ENCODE results near the gene HSD3B7. TPM values are rescaled to one million over a fixed set of nuclear protein-coding genes. Genes with fewer than 3 reads are reported as not detected.

The HSD3B7 gene
- total RNA-seq, 2 experiments from 2014 or later: 2.4 to 3.3 TPM

- CTCF ChIA-PET (ENCODE audit: unreplicated experiment): interaction anchor here (0.6 kb wide), 1 partner anchor 10 kb away, joined by 3 read pairs; no protein-coding TSS in a partner anchor
- H3K4me3 ChIP-seq (ENCODE audit: low read depth, low read length, poor library complexity, severe bottlenecking): peak within 1 kb of the TSS; percentile 98
- H3K79me2 ChIP-seq (ENCODE audit: insufficient read depth, low read depth, low read length): no peaks in the 10 kb centered on the region; the same call in 1 of the 2 replicates
- TF ChIP-seq CTCF (conservative IDR thresholded peaks at IDR 0.05; ENCODE audit: low read length): no peak
- TF ChIP-seq EZH2phosphoT487 (IDR thresholded peaks at IDR 0.05; ENCODE audit: borderline replicate concordance, low read depth, low read length): no peak
- TSS peak; percentile 84 for BruUV-seq (replicated peaks)
- no peaks in the 10 kb centered on the region for H3K9me3 ChIP-seq (ENCODE audit: low read length)
- H3K36me3 ChIP-seq (ENCODE audit: insufficient read depth, low read length): peaks cover 4% of the 10 kb centered on the region; the same call in 1 of the 2 replicates
- peak within 1 kb of the TSS; percentile 99 for H2AFZ ChIP-seq (ENCODE audit: low read length)
- H3K27ac ChIP-seq (ENCODE audit: low read depth, low read length, poor library complexity, severe bottlenecking): peak within 1 kb of the TSS; percentile 59
- POLR2A ChIA-PET: interaction anchor here (0.6 to 0.8 kb wide), 2 partner anchors 105 to 252 kb away, joined by 3 to 6 read pairs; no protein-coding TSS in a partner anchor
- no peaks in the 10 kb centered on the region for H3K9me2 ChIP-seq (ENCODE audit: insufficient read depth, low read length)
- peak within 1 kb of the TSS; percentile 100 for H3K4me2 ChIP-seq (ENCODE audit: low read length)
- intact Hi-C loops (cut with micrococcal nuclease; ENCODE audit: unreplicated experiment): loop anchor here (1.0 kb wide), 1 partner anchor 41 kb away; the partner anchor contains the start of genes ZNF646 and ZNF668
- peaks cover 18% of the 10 kb centered on the region for H3K4me1 ChIP-seq (ENCODE audit: insufficient read depth, low read length, poor library complexity, severe bottlenecking)
- H4K20me1 ChIP-seq (ENCODE audit: insufficient read depth, low read length): no peaks in the 10 kb centered on the region
- DNase-seq (ENCODE audit: low spot score): peak; percentile 95
Observed at GRCh38 chr16:31032736-31033708, 48.0 kb downstream of the HSD3B7 start, which contains the start of gene STX4. Gene STX4 (plus strand): TSS chr16:31033558. CDS start chr16:31033806, 248 bp downstream.

- H3K27ac ChIP-seq (ENCODE audit: low read depth, low read length, poor library complexity, severe bottlenecking): peak overlapping the region; percentile 59
- H4K20me1 ChIP-seq (ENCODE audit: insufficient read depth, low read length): no peaks in the 10 kb centered on the region
- no peaks in the 10 kb centered on the region; the same call in 1 of the 2 replicates for H3K79me2 ChIP-seq (ENCODE audit: insufficient read depth, low read depth, low read length)
- no peaks in the 10 kb centered on the region for H3K9me2 ChIP-seq (ENCODE audit: insufficient read depth, low read length)
- POLR2A ChIA-PET: interaction anchor here (0.6 to 0.8 kb wide), 2 partner anchors 106 to 251 kb away, joined by 3 to 6 read pairs; no protein-coding TSS in a partner anchor
- CTCF ChIA-PET (ENCODE audit: unreplicated experiment): interaction anchor here (0.6 kb wide), 1 partner anchor 9 kb away, joined by 3 read pairs; no protein-coding TSS in a partner anchor
- H2AFZ ChIP-seq (ENCODE audit: low read length): peak overlapping the region; percentile 99
- DNase-seq (ENCODE audit: low spot score): peak; percentile 86
- TF ChIP-seq CTCF (conservative IDR thresholded peaks at IDR 0.05; ENCODE audit: low read length) (no peak), EZH2phosphoT487 (IDR thresholded peaks at IDR 0.05; ENCODE audit: borderline replicate concordance, low read depth, low read length) (no peak)
- peaks cover 18% of the 10 kb centered on the region for H3K4me1 ChIP-seq (ENCODE audit: insufficient read depth, low read length, poor library complexity, severe bottlenecking)
- no peaks in the 10 kb centered on the region for H3K9me3 ChIP-seq (ENCODE audit: low read length)
- intact Hi-C loops (cut with micrococcal nuclease; ENCODE audit: unreplicated experiment): no loop called here
- peak overlapping the region; percentile 100 for H3K4me2 ChIP-seq (ENCODE audit: low read length)
- peaks cover 4% of the 10 kb centered on the region; the same call in 1 of the 2 replicates for H3K36me3 ChIP-seq (ENCODE audit: insufficient read depth, low read length)
- H3K4me3 ChIP-seq (ENCODE audit: low read depth, low read length, poor library complexity, severe bottlenecking): peak overlapping the region; percentile 98
- TSS peak; percentile 83 for BruUV-seq (replicated peaks)
Observed at GRCh38 chr16:31033709-31034492, 48.9 kb downstream of the HSD3B7 start.

Data from OCI-LY7 (cell line).